Transverse colon (tissue), 4 donors: ENCODE data around the gene C1QTNF1.

ENCODE experiments used
- EP300 ChIP-seq: sonication (generic); formaldehyde crosslinking; IDR thresholded peaks from one replicate; pipeline ENCODE4 v1.6.1; 2017; ENCODE audit warnings: antibody characterized with exemption, low read depth
- POLR2AphosphoS5 ChIP-seq, 3 donors: sonication (generic); formaldehyde crosslinking; IDR thresholded peaks; one replicate each; pipeline ENCODE4 v1.6.1; 2016; ENCODE audit warnings: antibody characterized with exemption in 3 of 3
- TF ChIP-seq, protein P1 (sequence below), 5 experiments: fragments of 200-600 bp in 3 of 5; fragments of 450-650 bp in 2 of 5; sonication (generic) in 3 of 5; IDR thresholded peaks; 1 replicate in 2 of 5; 2 replicates in 3 of 5; pipeline ENCODE4 v1.5.1; 2016 to 2017; ENCODE audit warnings: antibody characterized with exemption in 5 of 5, inconsistent platforms in 3 of 5, mild to moderate bottlenecking in 2 of 5, moderate library complexity in 1 of 5

GRCh38 chr17:79008666-79009387 is 15.1 kb upstream of the C1QTNF1 start:
- no peak for TF ChIP-seq POLR2AphosphoS5 (IDR thresholded peaks at IDR 0.05)
- TF ChIP-seq, protein P1, sequence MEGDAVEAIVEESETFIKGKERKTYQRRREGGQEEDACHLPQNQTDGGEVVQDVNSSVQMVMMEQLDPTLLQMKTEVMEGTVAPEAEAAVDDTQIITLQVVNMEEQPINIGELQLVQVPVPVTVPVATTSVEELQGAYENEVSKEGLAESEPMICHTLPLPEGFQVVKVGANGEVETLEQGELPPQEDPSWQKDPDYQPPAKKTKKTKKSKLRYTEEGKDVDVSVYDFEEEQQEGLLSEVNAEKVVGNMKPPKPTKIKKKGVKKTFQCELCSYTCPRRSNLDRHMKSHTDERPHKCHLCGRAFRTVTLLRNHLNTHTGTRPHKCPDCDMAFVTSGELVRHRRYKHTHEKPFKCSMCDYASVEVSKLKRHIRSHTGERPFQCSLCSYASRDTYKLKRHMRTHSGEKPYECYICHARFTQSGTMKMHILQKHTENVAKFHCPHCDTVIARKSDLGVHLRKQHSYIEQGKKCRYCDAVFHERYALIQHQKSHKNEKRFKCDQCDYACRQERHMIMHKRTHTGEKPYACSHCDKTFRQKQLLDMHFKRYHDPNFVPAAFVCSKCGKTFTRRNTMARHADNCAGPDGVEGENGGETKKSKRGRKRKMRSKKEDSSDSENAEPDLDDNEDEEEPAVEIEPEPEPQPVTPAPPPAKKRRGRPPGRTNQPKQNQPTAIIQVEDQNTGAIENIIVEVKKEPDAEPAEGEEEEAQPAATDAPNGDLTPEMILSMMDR (IDR thresholded peaks at IDR 0.05) = no peak
- TF ChIP-seq EP300 = no peak
